GM23338 (cell line): ENCODE measurements around the gene GSTM2. TPM values are rescaled to one million over a fixed set of nuclear protein-coding genes. Genes with fewer than 3 reads are reported as not detected.

Experiments
- ATAC-seq: fragments of 200-7000 bp; cut with Tn5 transposase; 3 replicates; pipeline ENCODE4 v1.9.1; 2020
- DNase-seq: peaks from one replicate; pipeline ENCODE4 v3.0.0-alpha.2; 2015; ENCODE audit warnings: low spot score
- H2AFZ ChIP-seq: fragments of 200-600 bp; sonication (generic); 2 replicates; pipeline ENCODE4 v1.8.0; 2016; ENCODE audit warnings: antibody characterized with exemption, mild to moderate bottlenecking, moderate library complexity
- H3F3A ChIP-seq: fragments of 200-600 bp; sonication (generic); replicated peaks from 2 replicates; pipeline ENCODE4 v1.8.0; 2017; ENCODE audit warnings: antibody characterized with exemption, mixed run types, low read depth
- H3K27ac ChIP-seq: fragments of 200-600 bp; sonication (generic); 2 replicates; pipeline ENCODE4 v1.6.1; 2016; ENCODE audit warnings: low read depth
- H3K27me3 ChIP-seq: fragments of 200-600 bp; sonication (generic); 2 replicates; pipeline ENCODE4 v1.8.0; 2016; ENCODE audit warnings: mild to moderate bottlenecking, mixed run types, moderate library complexity; ENCODE audit not compliant: insufficient read depth
- H3K36me3 ChIP-seq: fragments of 200-600 bp; sonication (generic); 2 replicates; pipeline ENCODE4 v1.8.0; 2016; ENCODE audit warnings: mild to moderate bottlenecking; ENCODE audit not compliant: insufficient read depth
- H3K4me1 ChIP-seq: fragments of 200-600 bp; sonication (generic); 2 replicates; pipeline ENCODE4 v1.8.0; 2016; ENCODE audit warnings: mild to moderate bottlenecking, moderate library complexity; ENCODE audit not compliant: insufficient read depth
- H3K4me2 ChIP-seq: fragments of 200-600 bp; sonication (generic); 2 replicates; pipeline ENCODE4 v1.7.1; 2017; ENCODE audit warnings: mixed run types
- H3K4me3 ChIP-seq: fragments of 200-600 bp; sonication (generic); 2 replicates; pipeline ENCODE4 v1.6.1; 2016; ENCODE audit warnings: mixed run types
- H3K79me2 ChIP-seq: fragments of 200-600 bp; sonication (generic); replicated peaks from 2 replicates; pipeline ENCODE4 v1.8.0; 2017; ENCODE audit warnings: mild to moderate bottlenecking; ENCODE audit not compliant: insufficient read depth
- H3K9me2 ChIP-seq: fragments of 200-600 bp; sonication (generic); 2 replicates; pipeline ENCODE4 v1.8.0; 2017; ENCODE audit not compliant: insufficient read depth
- H4K20me1 ChIP-seq: fragments of 200-600 bp; sonication (generic); replicated peaks from 2 replicates; pipeline ENCODE4 v1.8.0; 2017; ENCODE audit warnings: mild to moderate bottlenecking; ENCODE audit not compliant: insufficient read depth
- H3K27ac Mint-ChIP-seq: 2 replicates; pipeline ENCODE4 v1.8.0; 2020; ENCODE audit warnings: inconsistent platforms, mild to moderate bottlenecking, moderate library complexity, mixed read lengths
- H3K27me3 Mint-ChIP-seq: 3 replicates; pipeline ENCODE4 v1.8.0; 2022; ENCODE audit warnings: low read depth, mild to moderate bottlenecking, moderate library complexity, mixed read lengths, inconsistent platforms; ENCODE audit not compliant: insufficient read depth, poor library complexity
- H3K36me3 Mint-ChIP-seq: 3 replicates; pipeline ENCODE4 v1.8.0; 2021; ENCODE audit warnings: low read depth, mild to moderate bottlenecking, inconsistent platforms, moderate library complexity, mixed read lengths
- H3K4me1 Mint-ChIP-seq: 3 replicates; pipeline ENCODE4 v1.8.0; 2020; ENCODE audit warnings: mild to moderate bottlenecking, inconsistent platforms, mixed read lengths
- H3K4me3 Mint-ChIP-seq: 3 replicates; pipeline ENCODE4 v1.8.0; 2021; ENCODE audit warnings: moderate library complexity, mild to moderate bottlenecking, inconsistent platforms, mixed read lengths
- H3K9me3 Mint-ChIP-seq: 3 replicates; pipeline ENCODE4 v1.8.0; 2020; ENCODE audit warnings: moderate library complexity, mild to moderate bottlenecking, inconsistent platforms, mixed read lengths
- CREB1 ChIP-seq: fragments of 250-450 bp; sonication (Bioruptor Pico); IDR thresholded peaks from 2 replicates; pipeline ENCODE4 v1.5.0; 2020; ENCODE audit warnings: low read depth, mild to moderate bottlenecking, moderate library complexity
- EZH2 ChIP-seq: fragments of 200-600 bp; sonication (generic); IDR thresholded peaks from one replicate; pipeline ENCODE4 v1.8.0; 2017; ENCODE audit warnings: antibody characterized with exemption, mild to moderate bottlenecking, low read depth; ENCODE audit not compliant: unreplicated experiment
- EZH2phosphoT487 ChIP-seq: fragments of 200-600 bp; sonication (generic); IDR thresholded peaks from one replicate; pipeline ENCODE4 v1.8.1; 2018; ENCODE audit warnings: antibody characterized with exemption; ENCODE audit not compliant: unreplicated experiment
- NANOG ChIP-seq: IDR thresholded peaks from 2 replicates; pipeline ENCODE4 v1.6.1; 2016; ENCODE audit warnings: antibody characterized with exemption, borderline replicate concordance
- POLR2AphosphoS5 ChIP-seq: IDR thresholded peaks from 2 replicates; pipeline ENCODE4 v1.6.1; 2016; ENCODE audit warnings: antibody characterized with exemption, low read depth
- ZNF114 ChIP-seq: fragments of 250-450 bp; sonication (Bioruptor Pico); IDR thresholded peaks from 2 replicates; pipeline ENCODE4 v1.5.0; 2020; ENCODE audit warnings: mild to moderate bottlenecking, moderate library complexity
- ZNF331 ChIP-seq: fragments of 250-450 bp; sonication (Bioruptor Pico); IDR thresholded peaks from 2 replicates; pipeline ENCODE4 v1.5.0; 2020; ENCODE audit warnings: low read depth, mild to moderate bottlenecking, moderate library complexity
- ZNF462 ChIP-seq: fragments of 250-450 bp; sonication (Bioruptor Pico); IDR thresholded peaks from 2 replicates; pipeline ENCODE4 v1.5.0; 2020; ENCODE audit warnings: mild to moderate bottlenecking, moderate library complexity
- polyA plus RNA-seq: library from polyadenylated mRNA; unstranded; fragments of >200 nt; fragmentation: Nextera tagmentation; extraction: Ambion mirVana; gene quantifications from 2 replicates; pipeline ENCODE4 v1.2.1, GENCODE V29; 2016
- total RNA-seq: library from RNA; depleted of rRNA; stranded (reverse); fragments of >200 nt; shearing (Covaris generic); gene quantifications from 2 replicates; pipeline ENCODE4 v1.2.3, GENCODE V29; 2014
- TF ChIP-seq, protein P1 (sequence below): IDR thresholded peaks from 2 replicates; pipeline ENCODE4 v1.6.1; 2016; ENCODE audit warnings: antibody characterized with exemption

The GSTM2 gene
- total and polyA plus RNA-seq, 2 experiments from 2014 or later, result 8.9 to 16.0 TPM

- Mint-ChIP-seq H3K27me3 (peaks cover 3% of the 10 kb centered on the region), H3K27ac (no peak overlapping the region), H3K4me1 (no peaks in the 10 kb centered on the region; the same call in 2 of the 3 replicates), H3K4me3 (no peak overlapping the region), H3K9me3 (no peaks in the 10 kb centered on the region; the same call in 2 of the 3 replicates), H3K36me3 (no peaks in the 10 kb centered on the region)
- no peaks in the 10 kb centered on the region for H4K20me1 ChIP-seq
- H3F3A ChIP-seq, result no peaks in the 10 kb centered on the region
- no peaks in the 10 kb centered on the region for H3K9me2 ChIP-seq
- H3K79me2 ChIP-seq, result no peaks in the 10 kb centered on the region
- no peak overlapping the region for H3K4me3 ChIP-seq
- H3K27ac ChIP-seq, result no peak overlapping the region
- no peak for TF ChIP-seq ZNF462 (CRISPR knock-in tag)
- TF ChIP-seq, protein P1, sequence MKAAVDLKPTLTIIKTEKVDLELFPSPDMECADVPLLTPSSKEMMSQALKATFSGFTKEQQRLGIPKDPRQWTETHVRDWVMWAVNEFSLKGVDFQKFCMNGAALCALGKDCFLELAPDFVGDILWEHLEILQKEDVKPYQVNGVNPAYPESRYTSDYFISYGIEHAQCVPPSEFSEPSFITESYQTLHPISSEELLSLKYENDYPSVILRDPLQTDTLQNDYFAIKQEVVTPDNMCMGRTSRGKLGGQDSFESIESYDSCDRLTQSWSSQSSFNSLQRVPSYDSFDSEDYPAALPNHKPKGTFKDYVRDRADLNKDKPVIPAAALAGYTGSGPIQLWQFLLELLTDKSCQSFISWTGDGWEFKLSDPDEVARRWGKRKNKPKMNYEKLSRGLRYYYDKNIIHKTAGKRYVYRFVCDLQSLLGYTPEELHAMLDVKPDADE, result no peak
- TF ChIP-seq EZH2phosphoT487, result no peak
- no peak for TF ChIP-seq NANOG
- no peak for TF ChIP-seq EZH2
- no peak for TF ChIP-seq CREB1 (CRISPR knock-in tag)
- no peak for TF ChIP-seq POLR2AphosphoS5
- TF ChIP-seq ZNF114, result no peak
- no peak for TF ChIP-seq ZNF331 (CRISPR knock-in tag)
- no peaks in the 10 kb centered on the region for H3K4me1 ChIP-seq
- no peak for DNase-seq
- H3K36me3 ChIP-seq, result no peaks in the 10 kb centered on the region
- H3K4me2 ChIP-seq, result no peak overlapping the region
- H2AFZ ChIP-seq, result no peak overlapping the region
- ATAC-seq, result no peak
- H3K27me3 ChIP-seq, result no peaks in the 10 kb centered on the region
These were observed 49.9 kb downstream of the GSTM2 start for GRCh38 chr1:109717729-109718128.
